Measurements from ENCODE around the gene BCL2L1.

The BCL2L1 gene

GRCh38 chr20:31680286-31681127 is 42.2 kb downstream of the BCL2L1 start:
- Histone ChIP-seq H3K36me3 (peaks cover 10 to 53% (median 34%) of the 10 kb centered on the region in 11 experiments; a peak in 17 of 22 replicates), H4K20me1 (peaks cover 0 to 82% (median 0%) of the 10 kb centered on the region in 11 experiments; a peak in 2 of 22 replicates), H3K4me1 (peaks cover 98 to 100% (median 100%) of the 10 kb centered on the region in 10 experiments), H3K9me3 (replicated peaks in 1 of 11) (no peaks in the 10 kb centered on the region), H3K27ac (peak overlapping the region in 8 of 11 experiments; percentile 38 to 96 (median 93); a peak in 15 of 22 replicates), H3K4me2 (peak overlapping the region; percentile 55 to 99 (median 96)), H3K9ac (peak overlapping the region in 4 of 11 experiments; percentile 2 to 89 (median 38); a peak in 5 of 22 replicates), H3K27me3 (no peaks in the 10 kb centered on the region), H3K4me3 (no peak overlapping the region)
- TF ChIP-seq Cebpa-rat (IDR thresholded peaks at IDR 0.05) = no peak

- no peak for TF ChIP-seq Cebpa-rat (IDR thresholded peaks at IDR 0.05)
- H3K4me1 ChIP-seq = peaks cover 98 to 100% (median 100%) of the 10 kb centered on the region in 10 experiments
- peaks cover 0 to 81% (median 0%) of the 10 kb centered on the region in 11 experiments; a peak in 2 of 22 replicates for H4K20me1 ChIP-seq
- peak overlapping the region in 1 of 10 experiments; percentile 6; a peak in 1 of 20 replicates for H3K4me3 ChIP-seq
- H3K27me3 ChIP-seq = no peaks in the 10 kb centered on the region
- peak overlapping the region; percentile 91 to 99 (median 97) for H3K4me2 ChIP-seq
- H3K9ac ChIP-seq = peak overlapping the region in 4 of 11 experiments; percentile 0 to 47 (median 32); a peak in 5 of 22 replicates
- H3K36me3 ChIP-seq = peaks cover 10 to 53% (median 34%) of the 10 kb centered on the region in 11 experiments; a peak in 17 of 22 replicates
- H3K27ac ChIP-seq = peak overlapping the region in 7 of 11 experiments; percentile 11 to 96 (median 93); a peak in 13 of 22 replicates
- H3K9me3 ChIP-seq (replicated peaks in 1 of 11) = no peaks in the 10 kb centered on the region
These were observed 43.0 kb downstream of the BCL2L1 start for GRCh38 chr20:31679357-31680285.

GRCh38 chr20:31678389-31679356 is 44.0 kb downstream of the BCL2L1 start:
- Histone ChIP-seq H3K27me3 (no peaks in the 10 kb centered on the region), H3K4me2 (peak overlapping the region; percentile 91 to 99 (median 97)), H3K27ac (peak overlapping the region in 6 of 11 experiments; percentile 86 to 96 (median 93); a peak in 13 of 22 replicates), H3K9me3 (replicated peaks in 1 of 11) (no peaks in the 10 kb centered on the region), H4K20me1 (peaks cover 0 to 81% (median 0%) of the 10 kb centered on the region in 11 experiments; a peak in 2 of 22 replicates), H3K4me3 (peak overlapping the region in 1 of 10 experiments; percentile 6; a peak in 1 of 20 replicates), H3K4me1 (peaks cover 98 to 100% (median 100%) of the 10 kb centered on the region in 10 experiments), H3K9ac (peak overlapping the region in 3 of 11 experiments; percentile 34 to 48 (median 47); a peak in 4 of 22 replicates), H3K36me3 (peaks cover 10 to 51% (median 34%) of the 10 kb centered on the region in 11 experiments; a peak in 17 of 22 replicates)
- no peak for TF ChIP-seq Cebpa-rat (IDR thresholded peaks at IDR 0.05)

GRCh38 chr20:31677553-31678260 is 45.0 kb downstream of the BCL2L1 start:
- Histone ChIP-seq H3K9me3 (replicated peaks in 1 of 11) (no peaks in the 10 kb centered on the region), H3K9ac (peak overlapping the region in 5 of 11 experiments; percentile 8 to 81 (median 36); a peak in 7 of 22 replicates), H3K36me3 (peaks cover 13 to 59% (median 38%) of the 10 kb centered on the region in 11 experiments; a peak in 18 of 22 replicates), H3K4me3 (no peak overlapping the region), H3K27me3 (no peaks in the 10 kb centered on the region), H3K4me2 (peak overlapping the region; percentile 91 to 99 (median 97)), H4K20me1 (peaks cover 0 to 81% (median 0%) of the 10 kb centered on the region in 11 experiments; a peak in 2 of 22 replicates), H3K4me1 (peaks cover 98 to 100% (median 100%) of the 10 kb centered on the region in 10 experiments), H3K27ac (peak overlapping the region in 8 of 11 experiments; percentile 1 to 96 (median 92); a peak in 13 of 22 replicates)
- no peak for TF ChIP-seq Cebpa-rat (IDR thresholded peaks at IDR 0.05)

GRCh38 chr20:31676609-31676989 is 46.1 kb downstream of the BCL2L1 start:
- no peaks in the 10 kb centered on the region for H3K9me3 ChIP-seq (replicated peaks in 1 of 11)
- peak overlapping the region in 7 of 10 experiments; percentile 48 to 59 (median 56); a peak in 12 of 20 replicates for H3K4me3 ChIP-seq
- H3K4me1 ChIP-seq = peaks cover 93 to 98% (median 96%) of the 10 kb centered on the region in 10 experiments
- H3K27ac ChIP-seq = peak overlapping the region; percentile 30 to 96 (median 86)
- H3K36me3 ChIP-seq = peaks cover 14 to 55% (median 46%) of the 10 kb centered on the region in 11 experiments; a peak in 18 of 22 replicates
- peak overlapping the region; percentile 15 to 81 (median 71); a peak in 17 of 22 replicates for H3K9ac ChIP-seq
- peaks cover 0 to 74% (median 0%) of the 10 kb centered on the region in 11 experiments; a peak in 2 of 22 replicates for H4K20me1 ChIP-seq
- peak overlapping the region; percentile 91 to 99 (median 97) for H3K4me2 ChIP-seq
- H3K27me3 ChIP-seq = no peaks in the 10 kb centered on the region
- TF ChIP-seq Cebpa-rat (IDR thresholded peaks at IDR 0.05) = no peak

GRCh38 chr20:31675828-31676608 is 46.6 kb downstream of the BCL2L1 start:
- TF ChIP-seq Cebpa-rat (IDR thresholded peaks at IDR 0.05) = no peak
- H3K4me3 ChIP-seq = peak overlapping the region; percentile 23 to 59 (median 56); a peak in 19 of 20 replicates
- peak overlapping the region; percentile 15 to 81 (median 71); a peak in 21 of 22 replicates for H3K9ac ChIP-seq
- peak overlapping the region; percentile 30 to 96 (median 86) for H3K27ac ChIP-seq
- peaks cover 0 to 72% (median 0%) of the 10 kb centered on the region in 11 experiments; a peak in 3 of 22 replicates for H4K20me1 ChIP-seq
- peak overlapping the region; percentile 91 to 99 (median 97) for H3K4me2 ChIP-seq
- peaks cover 92 to 98% (median 95%) of the 10 kb centered on the region in 10 experiments for H3K4me1 ChIP-seq
- H3K27me3 ChIP-seq = no peaks in the 10 kb centered on the region
- H3K36me3 ChIP-seq = peaks cover 13 to 54% (median 45%) of the 10 kb centered on the region in 11 experiments; a peak in 20 of 22 replicates
- no peaks in the 10 kb centered on the region for H3K9me3 ChIP-seq (replicated peaks in 1 of 11)

Data from BLaER1 treated with 17β-estradiol and CSF1 and Interleukin-3, amounts not matched to agents 10 nM and 100 nM (cell line).